Activated CD4-positive, alpha-beta T cell treated with anti-CD3 and anti-CD28 coated beads for 1 hour (primary cell): ENCODE results near the gene IL16.
A peak's percentile ranks its signal among the peaks of the same experiment; 100 is the strongest.

Source experiments
- DNase-seq: peaks from one replicate; pipeline ENCODE4 v3.0.0-alpha.2; 2020

IL16 gene

GRCh38 chr15:81278306-81279029 is 81.8 kb downstream of the IL16 start:
- no peak for DNase-seq

- no peak for DNase-seq
Measured at GRCh38 chr15:81279621-81280485, 83.2 kb downstream of the IL16 start.

- DNase-seq = no peak
Measured at GRCh38 chr15:81280696-81281455, 84.2 kb downstream of the IL16 start.

- DNase-seq = no peak
Measured at GRCh38 chr15:81281456-81281735, 84.7 kb downstream of the IL16 start.

GRCh38 chr15:81281766-81282605 is 85.3 kb downstream of the IL16 start:
- DNase-seq = no peak

GRCh38 chr15:81282606-81282895 is 85.9 kb downstream of the IL16 start:
- DNase-seq = no peak

GRCh38 chr15:81282911-81283310 is 86.2 kb downstream of the IL16 start:
- DNase-seq = no peak

GRCh38 chr15:81284256-81285031 is 87.8 kb downstream of the IL16 start:
- no peak for DNase-seq

- DNase-seq = no peak
Measured at GRCh38 chr15:81285461-81285860, 88.8 kb downstream of the IL16 start.

- DNase-seq = no peak
Measured at GRCh38 chr15:81286621-81287121, 90.0 kb downstream of the IL16 start.

GRCh38 chr15:81288040-81288439 is 91.4 kb downstream of the IL16 start:
- DNase-seq = no peak

GRCh38 chr15:81288616-81289015 is 91.9 kb downstream of the IL16 start:
- DNase-seq = no peak

- DNase-seq = no peak
Measured at GRCh38 chr15:81289910-81290309, 93.2 kb downstream of the IL16 start.

- DNase-seq = no peak
Measured at GRCh38 chr15:81291916-81292522, 95.3 kb downstream of the IL16 start.

- no peak for DNase-seq
Measured at GRCh38 chr15:81292523-81293001, 95.9 kb downstream of the IL16 start.

GRCh38 chr15:81293728-81294515 is 97.2 kb downstream of the IL16 start:
- DNase-seq = peak; percentile 47

- no peak for DNase-seq
Measured at GRCh38 chr15:81294516-81294880, 97.8 kb downstream of the IL16 start.

GRCh38 chr15:81295486-81296121 is 98.9 kb downstream of the IL16 start:
- DNase-seq = no peak

- DNase-seq = no peak
Measured at GRCh38 chr15:81296186-81296585, 99.5 kb downstream of the IL16 start.

GRCh38 chr15:81296673-81297072 is 100.0 kb downstream of the IL16 start:
- DNase-seq = peak; percentile 52
